Left lobe of liver (tissue), 2 donors: ENCODE results near the gene TTC28. TPM values are rescaled to one million over a fixed set of nuclear protein-coding genes. Genes with fewer than 3 reads are reported as not detected.

ENCODE experiments used
- ATAC-seq: fragments of 200-7000 bp; cut with Tn5 transposase; one replicate; pipeline ENCODE4 v1.9.1; 2020; ENCODE audit warnings: mild to moderate bottlenecking, moderate library complexity
- DNase-seq: peaks from one replicate; pipeline ENCODE4 v3.0.0-alpha.2; 2020; ENCODE audit warnings: low spot score
- total RNA-seq: library from RNA; stranded (reverse); gene quantifications from one replicate; pipeline ENCODE4 v1.2.1, GENCODE V29; 2021
- donor health status: DM: no; HTN: no; CAD: no; lungs with moderate emphysema.
- donor health status: DM: no; HTN: yes; CAD: no.

The TTC28 gene
- total RNA-seq, 1 donor from 2014 or later, result 12.3 TPM

DNA sequence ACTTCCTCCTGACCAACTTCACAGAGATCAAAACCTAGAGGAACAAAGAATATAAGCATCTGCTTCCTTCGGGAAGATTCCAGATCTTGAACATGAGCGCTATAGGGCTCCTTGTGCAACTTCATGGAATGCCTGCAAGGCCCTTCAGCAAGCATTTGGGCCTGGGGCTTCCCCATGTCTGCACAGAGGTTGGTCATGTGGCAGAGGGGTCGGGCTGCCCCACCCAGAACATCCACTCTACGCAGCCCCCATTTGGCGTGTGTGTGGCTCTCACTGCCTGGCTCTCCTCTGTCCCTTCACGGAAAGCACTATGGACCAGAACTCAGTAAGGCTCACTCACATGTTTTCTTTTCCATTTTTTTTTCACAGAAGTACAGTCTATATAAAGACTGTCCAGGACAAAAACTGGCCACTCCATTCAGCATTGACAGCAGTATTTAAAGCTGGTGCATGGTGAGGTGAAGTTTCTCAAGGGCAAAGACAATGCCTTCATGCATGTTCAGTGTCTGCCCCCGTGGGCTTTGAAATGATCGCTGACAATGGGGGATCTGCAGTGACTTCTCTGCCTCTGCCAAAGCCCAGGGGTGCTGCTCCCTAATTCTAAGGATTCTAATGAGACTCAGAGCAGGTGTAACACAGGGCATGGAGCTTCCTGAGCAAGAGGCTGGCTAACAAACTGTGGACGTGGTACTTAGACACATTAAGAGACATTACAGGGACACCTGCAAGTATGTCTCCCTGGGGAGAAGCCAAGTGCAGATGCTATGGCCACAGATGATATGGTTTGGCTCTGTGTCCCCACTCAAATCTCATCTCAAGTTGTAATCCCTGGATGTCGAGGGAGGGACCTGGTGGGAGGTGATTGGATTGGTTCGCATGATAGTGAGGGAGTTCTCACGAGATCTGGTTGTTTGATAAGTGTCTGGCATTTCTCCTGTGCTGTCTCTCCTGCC, 694.0 kb downstream of the TTC28 start:
- ATAC-seq, result no peak

DNA sequence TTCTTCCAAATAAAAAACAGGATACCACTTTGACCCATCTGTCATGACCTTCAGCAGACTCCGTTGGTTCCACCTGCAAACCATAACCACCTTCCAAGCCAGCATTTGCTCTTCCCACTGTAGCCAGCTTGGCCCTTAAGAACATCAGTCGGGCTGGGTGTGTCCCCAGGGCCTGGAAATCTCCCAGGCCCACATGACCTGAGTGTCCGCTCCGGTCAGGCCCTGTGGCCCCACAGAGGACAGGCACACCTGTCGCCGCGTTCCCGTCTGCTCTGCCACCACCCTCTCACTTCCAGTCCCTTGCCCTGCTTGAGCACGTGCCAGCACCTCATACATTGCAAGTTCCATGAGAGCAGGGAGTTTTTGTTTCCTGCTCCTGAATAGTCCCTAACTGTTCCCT, 694.9 kb downstream of the TTC28 start:
- ATAC-seq (no peak), DNase-seq (peak; percentile 44)

More for the DNA sequence above, 694.0 kb downstream of the TTC28 start:
- DNase-seq, result no peak

DNA sequence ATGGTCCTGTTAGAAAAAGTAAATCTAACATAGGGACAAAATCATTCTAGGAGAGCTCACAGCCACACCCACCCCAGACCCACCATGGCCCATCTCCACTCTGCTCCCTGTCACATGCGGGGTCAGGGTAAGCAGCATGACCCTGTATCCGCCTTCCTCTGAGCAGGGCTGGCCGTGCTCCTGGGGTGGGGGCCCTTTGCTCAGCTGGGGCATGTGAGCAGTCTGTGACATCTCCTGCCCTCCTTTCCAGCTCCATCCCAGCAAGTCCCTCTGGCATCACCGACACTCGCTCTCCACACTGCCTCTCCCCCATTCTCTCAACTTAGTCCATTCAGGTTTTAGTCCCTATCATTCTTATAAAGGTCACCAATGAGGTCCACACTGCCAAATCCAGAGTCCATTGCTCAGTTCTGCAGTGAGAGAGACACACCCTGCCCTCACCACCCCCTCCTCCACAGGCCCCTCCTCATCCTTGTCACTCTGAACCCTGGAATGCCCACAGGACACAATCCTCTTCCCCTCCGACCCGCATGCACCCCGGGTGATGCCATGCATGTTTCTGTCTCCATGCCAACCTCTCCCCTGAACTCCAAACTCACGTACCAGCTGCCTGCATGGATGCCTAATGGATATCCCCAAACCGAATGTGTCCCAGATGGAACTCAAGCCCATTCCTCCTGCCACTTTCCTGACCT, 695.5 kb downstream of the TTC28 start:
- no peak for ATAC-seq
- no peak for DNase-seq

DNA sequence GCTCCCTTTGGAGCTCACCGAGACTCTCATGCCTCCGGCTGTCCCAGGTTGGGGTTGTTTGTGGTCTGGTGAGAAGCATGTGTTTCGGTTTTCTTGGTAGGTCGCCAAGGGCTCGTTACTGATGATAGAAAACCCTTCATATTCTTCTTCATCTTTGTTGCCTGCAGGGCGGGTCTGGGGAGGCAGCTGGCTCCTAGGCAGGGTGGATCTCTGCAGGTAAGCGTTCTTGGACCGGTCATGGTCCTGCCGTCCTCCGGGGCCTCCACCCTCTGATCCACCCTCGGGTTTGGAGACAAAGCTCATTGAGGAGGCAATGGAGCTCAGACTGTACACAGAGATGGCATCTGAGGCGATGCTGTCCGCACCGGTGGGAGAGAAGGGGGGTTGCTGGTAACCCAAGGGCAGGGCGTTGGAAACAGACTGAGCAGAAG, 696.3 kb downstream of the TTC28 start:
- DNase-seq (peak; percentile 42), ATAC-seq (no peak)

DNA sequence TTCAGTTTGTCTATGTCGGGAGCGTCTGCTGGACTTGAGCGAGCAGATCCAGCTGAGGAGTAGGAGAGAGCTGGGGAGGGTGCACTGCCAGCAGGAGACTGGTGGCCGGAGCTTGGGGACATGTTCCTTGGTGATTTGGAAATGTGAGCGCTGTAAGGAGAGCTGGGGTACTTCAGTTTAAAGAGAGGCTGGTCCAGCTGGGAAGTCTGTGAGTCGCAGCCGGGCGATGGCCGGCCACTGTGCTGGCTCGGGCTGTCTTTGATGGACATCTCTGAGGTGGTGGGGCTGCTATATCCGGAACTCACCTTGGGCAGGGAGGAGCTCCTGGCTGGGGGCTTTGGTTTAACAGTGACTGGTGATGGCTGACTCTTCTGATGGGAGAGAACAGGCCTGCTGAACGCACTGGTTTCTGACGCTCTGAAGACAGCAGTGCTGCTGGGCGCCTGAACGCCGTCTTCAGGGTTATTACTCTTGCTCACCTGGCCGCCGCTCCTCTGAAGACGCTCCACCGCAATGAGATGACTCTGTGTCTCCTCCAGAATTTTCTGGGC, 696.9 kb downstream of the TTC28 start:
- no peak for DNase-seq
- no peak for ATAC-seq

DNA sequence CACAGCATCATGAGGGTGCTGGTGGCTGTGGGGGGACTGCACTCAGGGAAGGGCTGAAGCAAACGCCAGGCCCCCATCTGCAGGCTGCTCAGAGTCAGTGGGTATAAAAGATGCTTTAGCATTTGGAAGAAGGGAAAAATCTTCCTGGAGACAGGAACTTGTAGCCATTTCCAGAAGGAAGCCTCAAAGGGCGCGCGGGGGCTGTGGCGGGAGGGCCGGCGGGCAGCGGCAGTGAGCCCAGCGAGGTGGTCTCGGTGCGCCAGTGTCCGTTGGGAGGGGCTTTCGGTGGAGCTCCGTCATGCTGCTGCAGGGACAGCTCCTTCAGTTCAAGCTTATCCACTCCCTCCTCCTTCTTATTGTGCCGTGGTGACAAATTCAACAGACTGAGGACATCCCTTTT, 697.5 kb downstream of the TTC28 start:
- ATAC-seq, result no peak
- peak; percentile 41 for DNase-seq

DNA sequence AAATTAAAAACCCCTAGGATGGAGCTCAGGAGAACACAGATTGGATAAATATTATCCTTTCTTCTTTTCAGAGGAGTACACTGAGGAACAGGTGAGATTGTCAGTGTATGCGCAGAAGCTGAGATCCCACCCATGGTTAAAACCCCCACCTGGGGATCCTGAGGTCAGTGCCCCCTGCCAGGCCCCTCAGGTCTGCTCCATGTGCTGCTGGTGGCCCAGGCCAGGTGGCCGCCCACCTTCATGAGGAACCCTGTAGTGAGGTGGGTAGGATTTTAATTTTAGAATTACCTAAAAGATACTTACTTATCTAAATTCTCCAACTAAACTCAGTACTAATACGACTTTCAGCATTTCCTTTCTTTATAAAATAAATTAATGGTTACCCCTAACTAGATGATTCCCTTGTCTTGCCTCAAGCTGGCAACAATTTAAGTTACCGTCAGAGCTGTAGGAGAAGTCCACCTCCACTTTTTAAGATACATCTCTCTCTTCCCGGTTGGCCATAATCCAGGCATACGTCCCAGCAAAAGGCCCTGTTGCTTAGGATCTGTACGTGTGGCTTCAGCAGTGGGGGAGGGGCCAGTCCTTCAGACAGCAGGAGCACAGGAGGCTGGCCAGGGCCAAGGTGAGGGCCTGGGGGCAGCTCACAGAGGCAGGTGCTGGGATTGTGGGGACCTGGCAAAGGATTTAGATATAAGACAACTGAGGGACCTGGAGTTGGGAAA, 699.1 kb downstream of the TTC28 start:
- DNase-seq (peak; percentile 41), ATAC-seq (no peak)

DNA sequence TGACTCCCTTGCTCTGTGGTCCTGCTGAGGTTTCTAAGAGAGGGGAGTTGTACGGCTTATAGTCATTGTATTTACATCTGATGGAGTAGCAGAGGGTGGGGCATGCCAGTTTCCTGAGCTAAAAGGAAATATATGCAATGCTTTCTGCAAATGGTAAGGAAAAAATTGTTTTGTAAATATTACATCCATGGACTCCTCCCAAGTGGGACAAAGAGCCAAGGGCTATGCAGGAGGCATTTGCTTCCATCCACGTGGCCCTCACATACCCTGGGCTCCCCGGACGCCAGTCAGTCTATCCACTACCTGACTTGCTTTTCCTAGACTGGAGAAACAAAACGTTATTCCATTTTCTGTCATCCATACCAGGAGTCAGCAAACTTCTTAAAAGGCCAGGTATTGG, 700.8 kb downstream of the TTC28 start:
- peak; percentile 46 for ATAC-seq
- no peak for DNase-seq

DNA sequence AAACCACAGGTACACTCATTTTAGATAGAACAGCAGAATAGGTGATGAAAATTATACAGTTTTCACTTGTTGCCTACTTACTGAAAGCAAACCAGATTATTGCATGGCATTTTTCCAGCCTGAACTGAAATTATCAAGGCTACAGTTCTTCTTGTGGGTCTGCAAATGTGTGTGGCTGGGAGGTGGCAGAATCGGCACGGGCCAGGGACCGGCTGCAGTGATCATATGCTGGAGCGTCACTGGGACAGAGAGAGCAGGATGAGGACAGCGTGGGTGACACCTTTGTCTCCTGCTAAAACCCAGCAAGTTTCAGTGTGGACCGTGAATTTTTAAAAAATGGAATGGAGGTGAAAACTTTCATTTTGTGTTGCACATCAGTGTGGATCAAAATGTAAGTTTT, 701.3 kb downstream of the TTC28 start:
- DNase-seq, result no peak
- ATAC-seq, result no peak

DNA sequence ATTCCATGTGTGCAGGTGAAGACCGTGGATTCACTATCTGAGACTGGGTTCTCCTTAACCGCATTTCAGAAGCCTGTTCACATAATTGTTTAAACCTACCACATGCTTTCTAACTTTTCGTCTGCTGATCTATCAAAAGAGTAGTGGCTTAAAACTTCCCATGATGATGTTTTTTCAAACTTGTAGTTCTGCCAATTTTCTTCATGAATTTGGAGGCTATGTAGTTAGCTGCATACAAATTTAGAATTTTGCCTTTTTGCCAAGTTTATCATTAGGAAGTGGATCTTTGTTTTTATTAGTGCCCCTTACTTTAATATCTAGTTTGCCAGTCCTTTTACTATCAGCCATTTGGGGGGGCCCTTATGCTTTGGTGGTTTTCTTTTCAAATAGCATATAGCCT, 703.1 kb downstream of the TTC28 start:
- ATAC-seq (no peak), DNase-seq (no peak)

DNA sequence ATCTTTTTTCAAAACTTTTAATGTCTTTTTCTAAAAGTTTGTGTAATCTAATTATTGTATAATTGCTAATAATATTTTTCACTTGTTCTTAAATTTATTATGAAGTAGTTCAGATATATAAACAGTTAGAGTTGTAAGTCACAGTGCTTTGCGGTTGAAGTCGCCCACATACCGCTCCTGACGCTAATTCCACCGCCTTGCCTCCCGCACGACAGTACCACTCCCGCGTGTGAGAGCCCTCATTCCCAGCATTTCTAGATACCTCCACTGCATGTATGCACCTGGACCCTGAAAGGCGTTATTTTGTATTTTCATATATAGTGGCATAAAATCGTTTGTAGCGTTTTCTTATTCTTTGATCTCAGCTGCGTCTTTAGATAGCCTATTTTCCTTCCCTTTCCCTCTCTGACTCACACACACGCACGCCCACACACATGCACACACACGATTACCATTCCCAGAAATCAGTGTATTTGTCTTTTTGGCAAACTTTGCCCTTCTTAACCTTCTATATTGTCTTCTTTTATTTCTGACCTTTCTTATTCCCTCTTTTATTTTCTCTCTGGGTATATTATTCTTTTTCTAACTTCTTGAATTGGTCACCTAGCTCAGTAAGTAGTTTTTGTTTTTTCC, 704.1 kb downstream of the TTC28 start:
- no peak for DNase-seq
- no peak for ATAC-seq

DNA sequence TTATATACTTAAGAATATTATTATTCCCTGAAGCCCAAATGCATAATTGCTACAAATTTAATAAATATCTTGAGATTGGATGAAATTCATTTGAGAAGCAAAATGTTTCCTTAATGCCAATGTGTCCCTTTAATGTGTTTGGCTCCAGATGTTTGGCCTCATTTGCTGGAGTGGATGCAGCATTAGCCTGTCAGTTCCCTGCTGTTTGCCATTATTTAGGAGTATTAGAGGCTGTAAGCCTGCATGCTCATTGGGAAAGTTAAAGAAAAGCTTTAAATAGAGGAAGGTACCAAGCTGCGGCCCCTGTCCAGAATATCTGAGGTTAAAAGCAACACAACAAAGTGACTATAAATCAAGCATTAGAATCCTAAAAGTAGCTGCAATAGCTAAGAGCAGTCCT, 705.8 kb downstream of the TTC28 start:
- ATAC-seq (no peak), DNase-seq (no peak)

DNA sequence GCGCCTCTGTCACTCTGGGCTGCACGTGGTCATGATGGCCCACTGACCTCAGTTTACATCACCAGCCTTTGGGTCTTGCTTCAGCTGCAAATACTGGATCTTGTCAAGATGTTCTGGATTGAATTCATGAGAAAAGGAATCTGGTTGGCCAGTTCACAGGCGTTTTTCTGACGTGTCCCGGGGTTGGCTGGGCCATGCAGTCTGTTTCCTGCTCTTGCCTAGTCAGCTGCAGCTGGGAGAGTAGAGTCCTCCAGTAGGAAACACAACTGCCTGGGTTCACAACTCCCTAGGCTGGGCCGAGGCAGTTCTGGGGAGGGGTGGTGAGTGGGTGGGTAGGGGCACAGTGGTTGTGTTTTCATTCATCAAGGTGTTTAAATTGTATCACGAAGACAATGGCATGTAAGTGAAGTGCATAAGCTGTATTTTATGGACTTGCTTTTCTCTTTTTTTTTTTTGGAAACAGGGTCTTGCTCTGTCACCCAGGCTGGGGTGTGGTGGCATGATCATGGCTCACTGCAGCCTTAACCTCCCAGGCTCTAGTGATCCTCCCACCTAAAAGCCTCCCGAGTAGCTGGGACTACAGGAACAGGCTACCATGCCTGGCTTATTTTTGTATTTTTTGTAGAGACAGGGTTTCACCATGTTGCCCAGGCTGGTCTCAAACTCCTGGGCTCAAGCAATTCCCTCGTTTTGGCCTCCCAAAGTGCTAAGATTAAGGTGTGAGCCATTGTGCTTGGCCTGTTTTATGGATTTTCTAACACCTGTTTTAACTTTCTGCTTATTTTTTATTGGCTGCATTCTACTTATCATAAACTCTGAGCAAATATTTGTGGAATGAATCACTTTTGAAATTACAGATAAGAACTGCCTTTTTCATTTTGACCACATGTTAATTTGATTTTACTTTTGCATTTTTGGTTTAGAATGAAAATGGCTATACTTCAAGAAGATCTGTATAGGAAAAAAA, 706.6 kb downstream of the TTC28 start:
- ATAC-seq (peak; percentile 38), DNase-seq (peak; percentile 41)

DNA sequence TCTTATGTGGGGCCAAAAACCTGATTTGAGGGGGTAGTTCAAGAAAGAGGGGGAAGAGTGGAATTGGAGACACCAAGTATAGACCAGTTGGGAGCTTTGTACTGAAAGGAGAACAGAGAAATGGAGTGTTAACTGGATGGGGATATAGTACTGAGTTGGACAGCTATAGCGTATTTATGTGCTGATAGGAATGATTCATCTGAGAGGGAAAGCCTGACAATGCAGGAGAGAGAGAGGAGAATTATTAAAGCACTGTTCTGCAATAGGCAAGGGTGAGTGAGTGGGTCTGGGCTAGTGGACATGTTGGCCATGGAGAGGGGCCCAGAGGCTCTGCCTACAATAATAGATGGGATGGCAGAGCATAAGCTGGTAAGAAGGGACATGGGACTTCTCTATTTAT, 707.7 kb downstream of the TTC28 start:
- DNase-seq, result no peak
- no peak for ATAC-seq

DNA sequence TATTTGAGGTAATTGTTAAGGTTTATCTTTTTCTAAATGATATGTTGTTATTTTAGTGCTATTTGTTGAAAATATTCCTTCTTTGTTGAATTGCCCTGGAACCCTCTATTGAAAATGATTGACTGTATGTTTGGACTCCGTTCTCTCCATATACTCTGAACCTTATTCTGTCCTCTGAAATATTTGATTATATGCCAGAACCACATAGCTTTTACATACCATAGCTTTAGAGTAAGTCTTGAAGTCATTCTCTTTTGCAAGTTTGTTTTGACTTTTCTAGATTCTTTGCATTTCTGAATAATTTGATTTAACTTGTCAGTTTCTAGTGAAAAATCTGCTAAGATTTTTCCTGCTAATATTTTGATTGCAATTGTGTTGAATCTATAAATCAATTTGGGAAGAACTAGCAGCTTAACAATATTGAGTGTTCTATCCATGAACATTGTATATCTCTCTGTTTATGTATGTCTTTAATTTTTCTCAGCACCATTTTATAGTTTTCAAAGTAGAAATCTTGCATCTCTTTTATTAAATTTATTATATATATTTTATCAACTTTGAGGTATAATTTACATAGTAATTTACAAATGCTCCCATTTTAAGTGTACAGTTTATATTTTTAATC, 708.9 kb downstream of the TTC28 start:
- DNase-seq (no peak), ATAC-seq (no peak)

DNA sequence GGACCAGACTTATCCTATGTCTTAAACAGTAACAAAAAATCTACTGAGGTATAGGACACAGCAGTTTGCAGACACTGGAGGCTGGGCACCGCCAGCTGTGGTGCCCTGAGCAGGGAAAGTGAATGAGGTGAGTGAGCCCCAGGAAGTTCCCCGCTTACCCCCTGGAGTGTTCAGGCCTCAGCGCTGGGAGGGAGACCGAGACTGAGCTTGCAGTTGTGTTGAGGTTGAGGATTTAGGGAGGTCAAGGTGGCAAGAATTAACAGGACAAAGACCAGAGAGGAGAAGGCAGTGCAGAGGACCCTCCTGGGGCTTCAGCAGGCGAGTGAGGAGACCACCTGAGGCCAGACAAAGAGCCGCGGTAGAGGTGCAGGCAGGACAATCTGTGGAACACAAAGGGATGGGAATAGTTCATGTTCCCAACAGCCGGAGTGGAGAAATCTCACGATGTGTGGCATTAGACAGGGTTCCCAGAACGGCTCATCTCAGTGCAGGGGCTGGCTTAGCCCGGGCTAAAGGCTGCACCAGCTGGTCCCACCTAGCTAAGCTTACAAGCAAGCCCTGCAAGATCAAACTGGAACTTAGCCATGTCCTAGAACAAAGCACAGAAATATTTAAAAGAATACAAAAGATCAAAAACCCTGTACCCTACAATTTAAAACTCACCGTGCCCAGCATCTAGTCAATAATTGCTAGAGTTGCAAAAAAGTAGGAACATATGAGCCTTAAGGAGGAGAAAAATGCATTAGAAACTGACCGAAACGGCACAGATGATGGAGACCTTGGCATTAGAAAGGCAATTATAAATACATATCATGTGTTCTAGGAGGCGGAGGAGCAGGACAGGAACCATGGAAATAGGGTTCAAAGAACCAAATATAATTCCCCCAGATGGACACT, 713.2 kb downstream of the TTC28 start:
- ATAC-seq, result no peak

DNA sequence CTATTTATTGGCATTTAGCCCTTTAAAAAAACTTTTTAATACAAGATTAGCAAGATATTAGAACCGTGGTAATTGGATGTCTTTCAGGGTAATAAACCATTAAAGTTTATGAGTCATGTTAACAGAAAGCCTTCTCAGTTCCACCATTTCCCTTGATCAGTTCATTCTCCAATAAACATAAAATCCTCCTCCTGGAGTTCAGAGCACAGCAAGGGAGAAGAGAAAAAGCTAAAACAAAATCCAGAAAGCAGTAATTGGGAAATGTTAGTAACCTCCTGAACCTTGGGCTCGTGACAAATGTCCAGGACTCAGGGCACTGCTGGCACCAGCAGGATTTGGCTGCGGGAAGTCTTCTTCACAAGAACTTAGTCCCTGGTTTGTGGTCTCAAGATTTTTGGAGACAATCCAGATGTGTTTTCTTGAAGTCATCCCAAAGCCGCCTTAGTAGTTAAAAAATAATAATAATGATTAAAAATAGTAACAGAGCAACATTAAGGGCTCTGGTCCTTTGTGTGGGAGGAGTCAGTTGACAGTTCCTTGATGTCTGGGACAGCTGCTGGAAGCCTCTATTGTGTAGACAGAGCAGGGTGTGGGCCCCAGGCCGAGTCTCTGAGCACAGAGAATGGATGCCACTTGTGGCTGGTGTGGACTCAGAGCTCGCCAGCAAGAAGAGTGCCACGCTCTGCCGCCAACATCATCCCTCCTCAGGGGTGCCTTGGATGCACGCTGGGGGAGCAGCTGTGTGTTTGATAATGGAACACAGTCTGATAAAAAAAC, 717.2 kb downstream of the TTC28 start:
- DNase-seq (peak; percentile 83), ATAC-seq (peak; percentile 75)

More for the DNA sequence above, 713.2 kb downstream of the TTC28 start:
- no peak for DNase-seq
